Endothelial cell of umbilical vein (primary cell): ENCODE data around the gene KRTAP5-2.

Experiments
- EZH2 ChIP-seq: IDR thresholded peaks from 2 replicates; pipeline ENCODE4 v1.6.1; 2012; ENCODE audit warnings: borderline replicate concordance, low read depth, mild to moderate bottlenecking, moderate library complexity, low read length, inconsistent platforms; ENCODE audit not compliant: severe bottlenecking
- FOS ChIP-seq: IDR thresholded peaks from 2 replicates; pipeline ENCODE4 v1.6.1; 2011; ENCODE audit warnings: mild to moderate bottlenecking, low read length, moderate library complexity, borderline replicate concordance; ENCODE audit not compliant: insufficient read depth
- GATA2 ChIP-seq: IDR thresholded peaks from 2 replicates; pipeline ENCODE4 v1.7.0; 2011; ENCODE audit warnings: low read depth, mild to moderate bottlenecking, moderate library complexity, mixed read lengths, low read length; ENCODE audit not compliant: insufficient read length, insufficient read depth
- JUN ChIP-seq: IDR thresholded peaks from 2 replicates; pipeline ENCODE4 v1.6.1; 2011; ENCODE audit warnings: borderline replicate concordance, low read depth; ENCODE audit not compliant: insufficient read length, insufficient read depth
- POLR2A ChIP-seq: IDR thresholded peaks from 2 replicates; pipeline ENCODE4 v1.6.1; 2012; ENCODE audit warnings: low read depth, mild to moderate bottlenecking, control low read depth, low read length
- POLR2AphosphoS5 ChIP-seq: IDR thresholded peaks from 2 replicates; pipeline ENCODE4 v1.6.1; 2012; ENCODE audit warnings: low read depth, mild to moderate bottlenecking, control low read depth, low read length, moderate library complexity; ENCODE audit not compliant: insufficient read depth
- TF ChIP-seq, protein P1 (sequence below), 2 donors: IDR thresholded peaks; 1 replicate in 1 of 2; 2 replicates in 1 of 2; pipeline ENCODE4 v1.5.1; 2011; ENCODE audit warnings: low read length in 2 of 2, mild to moderate bottlenecking in 2 of 2, moderate library complexity in 2 of 2, control low read depth in 1 of 2, inconsistent platforms in 1 of 2, low read depth in 1 of 2; ENCODE audit not compliant: insufficient read depth in 1 of 2; ENCODE audit errors: extremely low read depth in 1 of 2
- TF ChIP-seq, protein P2 (sequence below): IDR thresholded peaks from 2 replicates; pipeline ENCODE4 v1.6.1; 2011; ENCODE audit not compliant: insufficient read depth, insufficient read length

DNA sequence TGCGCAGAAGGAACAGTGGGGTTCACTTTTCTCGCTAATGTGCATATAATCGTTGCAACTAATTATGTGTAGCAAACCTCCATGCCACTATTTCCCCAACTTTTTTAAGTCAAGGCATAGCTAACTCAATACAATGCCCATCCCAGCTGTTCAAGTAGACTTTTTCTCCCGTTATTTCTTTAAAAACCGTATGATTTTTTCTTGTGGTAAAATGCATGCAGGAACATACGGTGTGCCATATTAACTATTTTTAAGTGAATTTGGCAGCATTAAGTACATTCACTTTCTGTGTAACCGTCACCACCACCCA lies 23.2 kb downstream of the KRTAP5-2 start:
- TF ChIP-seq POLR2AphosphoS5 (no peak), EZH2 (no peak), POLR2A (no peak), JUN (no peak), GATA2 (no peak), FOS (no peak)
- TF ChIP-seq, protein P1, sequence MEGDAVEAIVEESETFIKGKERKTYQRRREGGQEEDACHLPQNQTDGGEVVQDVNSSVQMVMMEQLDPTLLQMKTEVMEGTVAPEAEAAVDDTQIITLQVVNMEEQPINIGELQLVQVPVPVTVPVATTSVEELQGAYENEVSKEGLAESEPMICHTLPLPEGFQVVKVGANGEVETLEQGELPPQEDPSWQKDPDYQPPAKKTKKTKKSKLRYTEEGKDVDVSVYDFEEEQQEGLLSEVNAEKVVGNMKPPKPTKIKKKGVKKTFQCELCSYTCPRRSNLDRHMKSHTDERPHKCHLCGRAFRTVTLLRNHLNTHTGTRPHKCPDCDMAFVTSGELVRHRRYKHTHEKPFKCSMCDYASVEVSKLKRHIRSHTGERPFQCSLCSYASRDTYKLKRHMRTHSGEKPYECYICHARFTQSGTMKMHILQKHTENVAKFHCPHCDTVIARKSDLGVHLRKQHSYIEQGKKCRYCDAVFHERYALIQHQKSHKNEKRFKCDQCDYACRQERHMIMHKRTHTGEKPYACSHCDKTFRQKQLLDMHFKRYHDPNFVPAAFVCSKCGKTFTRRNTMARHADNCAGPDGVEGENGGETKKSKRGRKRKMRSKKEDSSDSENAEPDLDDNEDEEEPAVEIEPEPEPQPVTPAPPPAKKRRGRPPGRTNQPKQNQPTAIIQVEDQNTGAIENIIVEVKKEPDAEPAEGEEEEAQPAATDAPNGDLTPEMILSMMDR (IDR thresholded peaks at IDR 0.05; ENCODE audit: extremely low read depth in 1 of 2, insufficient read depth in 1 of 2, low read depth in 1 of 2, low read length in 2 of 2) = no peak
- TF ChIP-seq, protein P2, sequence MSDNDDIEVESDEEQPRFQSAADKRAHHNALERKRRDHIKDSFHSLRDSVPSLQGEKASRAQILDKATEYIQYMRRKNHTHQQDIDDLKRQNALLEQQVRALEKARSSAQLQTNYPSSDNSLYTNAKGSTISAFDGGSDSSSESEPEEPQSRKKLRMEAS = no peak
